Tibial artery (tissue), 4 donors: ENCODE results near the gene FLII.

Source experiments
- DNase-seq, 2 donors: peaks; one replicate each; pipeline ENCODE4 v3.0.0-alpha.2; 2019
- H3K27ac ChIP-seq, 2 donors: fragments of 200-600 bp; sonication (generic) in 1 of 2; 1 replicate in 1 of 2; 2 replicates in 1 of 2; pipeline ENCODE4 v1.5.1; 2018 to 2019; ENCODE audit warnings: mild to moderate bottlenecking in 1 of 2
- H3K27me3 ChIP-seq, 2 donors: fragments of 200-600 bp; sonication (generic) in 1 of 2; one replicate each; pipeline versions ENCODE4 v1.5.1 to v1.6.0; 2016 to 2019
- H3K36me3 ChIP-seq, 3 donors: fragments of 200-600 bp; sonication (generic) in 2 of 3; one replicate each; pipeline ENCODE4 v1.5.1; 2016 to 2019; ENCODE audit warnings: mild to moderate bottlenecking in 2 of 3
- H3K4me1 ChIP-seq, 4 donors: fragments of 200-600 bp; sonication (generic) in 2 of 4; 1 replicate in 3 of 4; 2 replicates in 1 of 4; pipeline ENCODE4 v1.5.1; 2016 to 2019
- H3K4me3 ChIP-seq, 2 donors: fragments of 200-600 bp; sonication (generic) in 1 of 2; 1 replicate in 1 of 2; 2 replicates in 1 of 2; pipeline ENCODE4 v1.5.1; 2018 to 2019; ENCODE audit warnings: mild to moderate bottlenecking in 2 of 2
- H3K9me3 ChIP-seq, 3 donors: fragments of 200-600 bp; sonication (generic) in 1 of 3; one replicate each; pipeline ENCODE4 v1.5.1; 2016 to 2019
- intact Hi-C: fragments of 100-400 bp; cut with DNase I; formaldehyde crosslinking; loops from one replicate; pipeline ENCODE4 v1.15.0; 2023; ENCODE audit warnings: low total_unique reads
- TF ChIP-seq, protein P1 (sequence below), 2 experiments: fragments of 200-600 bp in 1 of 2; fragments of 450-650 bp in 1 of 2; IDR thresholded peaks; one replicate each; pipeline ENCODE4 v1.5.1; 2017 to 2019; ENCODE audit warnings: antibody characterized with exemption in 2 of 2, mild to moderate bottlenecking in 1 of 2, moderate library complexity in 1 of 2

The FLII gene

DNA sequence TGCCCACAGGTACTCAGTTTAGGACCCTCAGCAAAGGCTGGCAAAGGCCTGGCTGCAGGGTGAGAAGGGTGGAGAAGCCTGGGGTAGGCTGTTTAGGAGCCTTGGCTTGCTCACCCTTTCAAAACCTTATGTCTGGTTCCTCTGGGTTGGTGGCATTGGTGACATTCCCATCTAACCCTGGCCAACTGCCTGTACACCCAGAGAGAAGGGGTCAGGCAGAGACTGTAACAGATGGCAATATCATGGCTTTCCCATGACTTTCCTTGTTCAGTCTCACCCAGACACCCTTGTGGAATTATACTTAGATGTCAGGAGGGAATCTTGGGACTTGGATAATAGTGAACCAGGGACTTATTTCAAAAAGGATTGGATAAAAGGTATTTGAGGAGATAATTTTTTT lies 51.6 kb downstream of the FLII start:
- Histone ChIP-seq H3K27me3 (no peaks in the 10 kb centered on the region), H3K4me1 (peaks cover 0 to 17% (median 0%) of the 10 kb centered on the region in 4 donors), H3K4me3 (no peak overlapping the region), H3K9me3 (no peaks in the 10 kb centered on the region), H3K36me3 (peaks cover 55 to 97% (median 69%) of the 10 kb centered on the region in 3 donors), H3K27ac (no peak overlapping the region)
- intact Hi-C loops, result no loop called here
- TF ChIP-seq, protein P1, sequence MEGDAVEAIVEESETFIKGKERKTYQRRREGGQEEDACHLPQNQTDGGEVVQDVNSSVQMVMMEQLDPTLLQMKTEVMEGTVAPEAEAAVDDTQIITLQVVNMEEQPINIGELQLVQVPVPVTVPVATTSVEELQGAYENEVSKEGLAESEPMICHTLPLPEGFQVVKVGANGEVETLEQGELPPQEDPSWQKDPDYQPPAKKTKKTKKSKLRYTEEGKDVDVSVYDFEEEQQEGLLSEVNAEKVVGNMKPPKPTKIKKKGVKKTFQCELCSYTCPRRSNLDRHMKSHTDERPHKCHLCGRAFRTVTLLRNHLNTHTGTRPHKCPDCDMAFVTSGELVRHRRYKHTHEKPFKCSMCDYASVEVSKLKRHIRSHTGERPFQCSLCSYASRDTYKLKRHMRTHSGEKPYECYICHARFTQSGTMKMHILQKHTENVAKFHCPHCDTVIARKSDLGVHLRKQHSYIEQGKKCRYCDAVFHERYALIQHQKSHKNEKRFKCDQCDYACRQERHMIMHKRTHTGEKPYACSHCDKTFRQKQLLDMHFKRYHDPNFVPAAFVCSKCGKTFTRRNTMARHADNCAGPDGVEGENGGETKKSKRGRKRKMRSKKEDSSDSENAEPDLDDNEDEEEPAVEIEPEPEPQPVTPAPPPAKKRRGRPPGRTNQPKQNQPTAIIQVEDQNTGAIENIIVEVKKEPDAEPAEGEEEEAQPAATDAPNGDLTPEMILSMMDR (IDR thresholded peaks at IDR 0.05), result no peak
- DNase-seq, result no peak

DNA sequence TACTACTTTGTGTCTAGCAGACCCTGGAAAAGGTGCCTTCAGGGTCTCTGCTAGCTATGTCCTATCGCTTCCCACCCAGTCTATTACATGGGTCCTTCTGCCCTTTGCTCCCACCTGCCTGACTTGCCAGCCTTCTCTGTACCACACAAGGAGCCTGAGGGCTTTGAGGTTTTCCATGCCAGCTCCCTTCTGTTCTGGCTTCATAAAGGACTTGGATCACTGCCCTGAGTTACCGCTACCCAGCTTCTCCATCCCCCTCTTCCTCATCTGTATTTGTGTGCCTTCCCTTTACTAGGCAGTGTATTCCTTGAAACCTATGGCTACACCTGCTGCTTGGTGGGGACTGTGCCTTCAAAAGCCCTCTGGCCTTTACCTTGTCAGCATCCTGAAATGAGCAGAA lies 52.7 kb downstream of the FLII start:
- DNase-seq, result no peak
- intact Hi-C loops, result no loop called here
- Histone ChIP-seq H3K36me3 (peaks cover 48 to 93% (median 68%) of the 10 kb centered on the region in 3 donors), H3K27me3 (no peaks in the 10 kb centered on the region), H3K9me3 (no peaks in the 10 kb centered on the region), H3K27ac (no peak overlapping the region), H3K4me3 (no peak overlapping the region), H3K4me1 (peaks cover 0 to 17% (median 0%) of the 10 kb centered on the region in 4 donors)
- TF ChIP-seq, protein P1 (IDR thresholded peaks at IDR 0.05), result no peak

DNA sequence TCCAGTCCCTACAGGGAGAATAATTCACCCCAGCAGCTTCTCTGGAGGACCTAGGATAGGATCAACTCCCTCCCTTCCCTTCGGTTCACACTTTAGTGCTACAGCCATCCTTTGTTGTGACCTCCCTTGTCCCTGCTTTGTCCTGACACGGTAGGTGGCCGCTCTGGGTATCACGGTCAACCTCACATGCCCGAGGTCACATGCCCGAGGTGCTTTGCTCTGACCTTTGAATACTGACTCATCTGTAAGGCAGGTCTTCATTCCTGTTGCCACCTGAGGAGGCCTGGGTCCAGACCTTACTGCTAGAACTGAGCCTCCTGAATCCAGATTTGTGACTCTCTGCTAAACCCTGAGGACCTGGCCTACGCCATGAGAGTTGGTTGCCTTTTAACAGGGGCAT lies 55.2 kb downstream of the FLII start:
- no peak overlapping the region for H3K27ac ChIP-seq

DNA sequence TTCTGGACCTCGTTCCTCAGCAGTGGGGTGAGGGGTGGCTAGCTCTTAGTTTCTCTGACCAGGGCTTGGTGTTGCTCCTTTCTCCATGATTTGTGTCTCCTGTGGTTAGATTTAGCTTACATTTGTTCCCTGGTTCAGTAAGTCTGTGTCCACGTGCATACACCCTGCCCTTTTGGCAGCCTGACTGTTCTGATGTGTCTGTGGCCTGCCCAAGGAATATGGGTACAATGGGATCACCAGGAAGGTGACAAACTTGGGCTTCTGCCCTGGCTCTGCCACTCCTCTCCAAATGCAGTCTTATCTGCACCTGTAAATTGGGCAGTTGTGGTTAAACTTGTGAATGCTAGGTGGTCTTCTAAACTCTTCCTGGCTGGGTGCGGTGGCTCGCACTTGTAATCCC lies 57.4 kb downstream of the FLII start:
- intact Hi-C loops, result no loop called here
- no peaks in the 10 kb centered on the region for H3K9me3 ChIP-seq
- no peaks in the 10 kb centered on the region for H3K27me3 ChIP-seq
- H3K4me1 ChIP-seq, result peaks cover 0 to 44% (median 26%) of the 10 kb centered on the region in 4 donors
- DNase-seq, result no peak
- TF ChIP-seq, protein P1 (IDR thresholded peaks at IDR 0.05), result no peak
- no peak overlapping the region for H3K4me3 ChIP-seq
- no peak overlapping the region for H3K27ac ChIP-seq
- peaks cover 26 to 91% (median 45%) of the 10 kb centered on the region in 3 donors for H3K36me3 ChIP-seq

More for the DNA sequence above, 55.2 kb downstream of the FLII start:
- TF ChIP-seq, protein P1 (IDR thresholded peaks at IDR 0.05), result no peak
- Histone ChIP-seq H3K36me3 (peaks cover 26 to 91% (median 46%) of the 10 kb centered on the region in 3 donors), H3K4me1 (peaks cover 0 to 25% (median 13%) of the 10 kb centered on the region in 4 donors), H3K9me3 (no peaks in the 10 kb centered on the region), H3K27me3 (no peaks in the 10 kb centered on the region), H3K4me3 (no peak overlapping the region)
- no peak for DNase-seq
- intact Hi-C loops, result no loop called here

DNA sequence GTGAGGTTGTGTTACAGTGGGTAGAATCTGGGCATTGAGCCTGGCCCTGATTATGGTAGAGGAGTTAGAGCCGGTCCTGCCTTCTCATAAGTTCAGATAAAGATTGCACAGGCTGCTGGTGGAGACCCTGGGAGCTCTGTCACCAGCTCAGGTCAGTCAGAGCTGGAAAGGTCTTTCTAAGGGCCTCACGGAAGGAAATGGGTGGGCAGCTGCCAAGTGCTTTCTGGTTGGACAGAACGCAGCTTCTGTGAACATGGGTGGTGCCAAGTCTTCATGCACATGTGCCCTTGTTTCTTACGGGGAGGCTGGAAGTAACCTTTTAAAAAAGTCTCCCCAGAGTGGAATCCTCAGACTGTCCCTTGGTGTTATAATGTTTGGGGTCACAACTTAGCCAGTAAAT lies 60.0 kb downstream of the FLII start:
- DNase-seq, result no peak
- no peak overlapping the region for H3K27ac ChIP-seq

More for the DNA sequence above, 60.0 kb downstream of the FLII start:
- Histone ChIP-seq H3K9me3 (no peaks in the 10 kb centered on the region), H3K36me3 (peaks cover 33 to 87% (median 43%) of the 10 kb centered on the region in 3 donors), H3K4me3 (no peak overlapping the region), H3K4me1 (peaks cover 0 to 54% (median 25%) of the 10 kb centered on the region in 4 donors), H3K27me3 (no peaks in the 10 kb centered on the region)
- TF ChIP-seq, protein P1 (IDR thresholded peaks at IDR 0.05), result no peak
- intact Hi-C loops, result no loop called here
